CD4-positive, alpha-beta T cell treated with Interleukin-21 for 1 hour (primary cell): Measurements from ENCODE around the gene NTHL1.
A peak's percentile ranks its signal among the peaks of the same experiment; 100 is the strongest.

Experiments used
- DNase-seq: peaks from one replicate; pipeline ENCODE4 v3.0.0-alpha.2; 2020

The NTHL1 gene

DNA sequence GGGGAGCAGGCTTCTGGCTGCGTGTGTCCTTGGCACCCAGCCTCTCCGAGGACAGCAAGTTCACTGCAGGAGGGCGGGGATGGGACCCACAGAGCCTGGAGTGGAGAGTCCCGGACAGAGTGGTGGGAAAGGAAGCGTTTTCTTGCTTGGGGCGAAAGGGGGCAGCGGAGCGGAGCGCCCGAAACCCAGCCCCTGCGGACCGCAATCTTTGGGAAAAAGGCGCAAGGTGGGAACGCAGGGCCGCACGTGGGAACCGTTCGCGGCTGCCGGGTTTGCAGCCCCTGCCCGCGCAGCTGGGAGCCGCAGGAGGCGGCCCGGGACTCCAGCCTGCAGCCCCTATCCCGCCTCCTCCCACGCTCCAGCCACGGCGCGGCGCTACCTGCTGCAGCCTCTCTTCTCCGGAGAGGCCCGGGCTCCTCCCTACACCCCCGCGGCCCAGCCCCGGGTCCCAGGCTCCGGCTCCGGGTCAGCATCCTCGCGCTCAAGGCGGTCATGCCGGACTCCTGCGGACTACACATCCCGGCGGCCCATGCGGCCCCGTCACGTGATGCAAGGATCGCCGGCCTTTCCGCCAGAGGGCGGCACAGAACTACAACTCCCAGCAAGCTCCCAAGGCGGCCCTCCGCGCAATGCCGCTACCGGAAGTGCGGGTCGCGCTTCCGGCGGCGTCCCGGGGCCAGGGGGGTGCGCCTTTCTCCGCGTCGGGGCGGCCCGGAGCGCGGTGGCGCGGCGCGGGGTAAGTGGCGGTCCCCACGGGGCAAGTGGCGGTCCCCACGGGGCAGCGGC, at the start of gene NTHL1, which contains the start of gene TSC2:
Gene NTHL1 (minus strand): TSS at position 505 of the 786 bp plus-strand sequence. CDS start 11 bp downstream, at position 494.
Gene TSC2 (plus strand): TSS at position 656 of the 786 bp plus-strand sequence. CDS start 631 bp downstream, outside the sequence.
- DNase-seq, result peak; percentile 93

- no peak for DNase-seq
Measured at GRCh38 chr16:2096853-2097595, 49.4 kb upstream of the NTHL1 start.

GRCh38 chr16:2095918-2096582, 48.4 kb upstream of the NTHL1 start:
- no peak for DNase-seq

DNA sequence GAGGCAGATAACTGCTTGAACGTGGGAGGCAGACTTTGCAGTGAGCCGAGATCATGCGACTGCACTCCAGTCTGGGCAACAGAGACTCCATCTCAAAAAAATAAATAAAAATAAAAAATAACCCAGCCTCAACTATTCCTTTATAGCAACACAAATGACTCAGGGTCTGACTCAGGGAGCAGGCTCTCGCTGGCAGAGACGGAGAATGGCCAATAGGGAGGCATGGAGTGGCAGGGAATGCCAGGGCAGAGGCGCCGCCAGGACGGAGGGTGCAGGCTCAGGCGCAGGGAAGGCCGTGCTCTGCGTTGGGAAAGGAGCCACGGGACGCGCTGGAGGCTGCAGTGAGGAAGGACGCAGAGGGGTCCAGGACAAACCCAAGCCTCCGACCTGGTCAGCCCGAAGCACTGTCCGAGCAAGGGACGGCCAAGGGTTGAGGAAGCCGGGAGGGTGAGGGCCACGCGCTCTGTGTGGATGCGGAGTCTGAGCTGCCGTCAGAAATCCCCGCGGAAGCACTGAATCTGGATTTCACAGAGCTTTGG, 47.8 kb upstream of the NTHL1 start:
- DNase-seq, result no peak

DNA sequence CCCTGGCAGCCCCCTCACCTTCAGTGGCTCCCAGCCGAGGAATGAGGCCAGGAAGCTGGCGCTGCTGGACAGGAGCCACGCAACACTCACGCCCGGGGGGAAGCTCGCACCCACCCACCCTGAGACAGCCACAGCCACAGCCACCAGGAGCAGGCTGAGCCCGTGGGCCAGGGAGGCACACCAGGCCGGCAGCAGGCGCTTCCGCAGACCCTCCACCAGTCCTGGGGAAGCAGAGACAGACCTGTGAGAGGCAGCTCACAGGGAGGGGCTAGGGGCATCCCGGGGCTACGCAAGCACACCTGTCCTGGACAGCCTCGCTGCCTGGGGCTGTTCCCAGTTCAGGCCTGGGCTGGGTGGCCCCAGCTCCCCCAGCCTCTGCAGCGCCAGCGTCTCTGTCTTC, 46.2 kb upstream of the NTHL1 start:
- no peak for DNase-seq

DNA sequence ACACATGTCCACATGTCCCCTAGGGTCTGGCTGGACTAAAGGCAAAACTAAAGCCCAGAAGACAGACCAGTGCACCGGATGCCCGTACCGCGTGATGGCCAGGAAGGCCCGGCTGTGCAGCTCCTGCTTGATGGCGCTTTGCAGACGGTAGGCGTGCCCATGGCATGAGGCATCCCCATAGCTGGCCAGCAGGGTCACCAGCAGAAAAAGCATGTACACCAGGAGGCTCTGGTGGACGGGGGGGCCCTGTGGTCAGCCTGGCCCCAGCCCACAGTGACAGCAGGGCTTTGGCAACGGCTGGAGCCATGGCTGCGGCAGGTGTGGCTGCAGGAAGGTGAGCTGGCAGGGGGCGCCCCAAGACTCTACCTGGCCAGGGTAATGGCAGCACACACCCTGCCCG, 45.2 kb upstream of the NTHL1 start:
- no peak for DNase-seq

GRCh38 chr16:2092256-2092620, 44.6 kb upstream of the NTHL1 start:
- DNase-seq, result no peak

GRCh38 chr16:2091547-2092255, 44.1 kb upstream of the NTHL1 start:
- DNase-seq, result no peak

GRCh38 chr16:2090777-2091546, 43.3 kb upstream of the NTHL1 start:
- DNase-seq, result peak; percentile 46

DNA sequence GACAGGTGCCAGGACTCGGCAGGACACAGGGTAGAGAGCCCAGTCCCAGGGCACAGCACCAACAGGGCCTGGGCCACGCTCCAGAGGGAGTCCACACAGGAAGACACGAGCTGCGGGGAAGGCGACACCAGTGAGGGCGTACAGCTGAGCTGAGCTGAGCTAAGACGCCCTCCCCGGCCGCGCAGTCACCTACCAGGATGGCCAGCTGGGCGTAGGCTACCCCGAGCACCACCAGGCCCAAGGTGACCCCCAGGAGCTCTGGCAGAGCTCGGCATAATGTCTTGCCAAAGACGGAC, 42.8 kb upstream of the NTHL1 start:
- DNase-seq, result no peak

DNA sequence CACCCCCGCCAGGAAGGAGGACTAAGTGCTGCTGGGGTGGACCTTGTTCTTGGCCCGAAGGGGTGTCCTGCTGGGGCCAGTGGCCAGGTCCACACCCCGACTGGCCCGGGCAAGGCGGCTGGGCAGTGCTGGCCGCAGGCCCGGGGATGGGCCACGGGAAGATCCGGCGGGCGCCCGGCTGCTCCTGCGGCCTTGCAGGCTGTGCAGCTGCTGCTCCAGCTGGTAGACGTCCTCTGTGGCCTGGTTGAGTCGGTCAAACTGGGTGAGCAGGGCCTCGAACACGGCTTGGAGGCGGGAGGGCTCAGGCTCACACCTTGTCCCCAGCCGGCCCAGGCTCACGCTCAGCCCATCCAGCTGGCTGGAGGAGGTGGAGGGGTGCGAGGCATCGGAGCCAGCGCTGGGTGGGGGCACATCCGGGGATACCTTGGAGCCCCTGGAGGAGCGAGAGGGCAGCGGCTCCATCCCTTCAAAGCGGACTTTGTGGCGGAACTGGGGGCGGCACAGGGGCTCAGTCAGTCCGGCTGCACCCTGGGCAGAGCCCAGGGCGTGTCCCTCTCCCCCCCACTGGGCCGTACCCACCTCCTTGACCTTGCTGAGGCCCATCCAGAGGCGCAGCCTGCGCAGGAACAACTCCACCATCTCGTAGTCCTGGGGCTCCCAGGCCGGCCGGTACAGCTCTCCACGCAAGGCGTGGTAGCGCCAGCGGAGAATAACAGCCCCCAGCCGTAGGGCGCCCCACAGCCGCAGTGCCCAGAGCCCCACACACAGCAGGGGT, 42.3 kb upstream of the NTHL1 start:
- DNase-seq, result no peak

GRCh38 chr16:2088759-2089358, 41.2 kb upstream of the NTHL1 start:
- no peak for DNase-seq

GRCh38 chr16:2087748-2088631, 40.4 kb upstream of the NTHL1 start:
- DNase-seq, result no peak

- no peak for DNase-seq
Measured at GRCh38 chr16:2086812-2087747, 39.4 kb upstream of the NTHL1 start.

GRCh38 chr16:2086106-2086742, 38.6 kb upstream of the NTHL1 start:
- DNase-seq, result no peak

DNA sequence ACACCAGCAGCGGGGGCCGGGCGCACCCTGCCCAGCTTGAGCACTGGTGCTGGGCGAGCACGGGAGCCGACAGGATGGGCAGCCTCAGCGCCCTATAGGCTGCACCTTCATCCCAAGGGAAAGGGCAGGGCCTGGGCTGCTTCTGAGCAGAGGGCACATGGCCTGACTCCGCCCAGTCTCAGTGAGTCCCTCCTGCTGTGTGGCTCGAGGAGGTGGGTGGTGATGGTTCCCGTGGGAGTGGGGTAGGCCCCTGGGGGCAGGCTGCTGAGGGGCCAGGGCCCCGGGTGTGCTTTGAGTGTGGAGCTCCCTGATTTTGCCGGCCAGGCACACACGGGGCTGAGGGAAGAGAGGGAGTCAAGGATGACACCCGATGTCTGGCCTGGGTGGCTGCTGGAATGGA, 38.0 kb upstream of the NTHL1 start:
- DNase-seq, result no peak

DNA sequence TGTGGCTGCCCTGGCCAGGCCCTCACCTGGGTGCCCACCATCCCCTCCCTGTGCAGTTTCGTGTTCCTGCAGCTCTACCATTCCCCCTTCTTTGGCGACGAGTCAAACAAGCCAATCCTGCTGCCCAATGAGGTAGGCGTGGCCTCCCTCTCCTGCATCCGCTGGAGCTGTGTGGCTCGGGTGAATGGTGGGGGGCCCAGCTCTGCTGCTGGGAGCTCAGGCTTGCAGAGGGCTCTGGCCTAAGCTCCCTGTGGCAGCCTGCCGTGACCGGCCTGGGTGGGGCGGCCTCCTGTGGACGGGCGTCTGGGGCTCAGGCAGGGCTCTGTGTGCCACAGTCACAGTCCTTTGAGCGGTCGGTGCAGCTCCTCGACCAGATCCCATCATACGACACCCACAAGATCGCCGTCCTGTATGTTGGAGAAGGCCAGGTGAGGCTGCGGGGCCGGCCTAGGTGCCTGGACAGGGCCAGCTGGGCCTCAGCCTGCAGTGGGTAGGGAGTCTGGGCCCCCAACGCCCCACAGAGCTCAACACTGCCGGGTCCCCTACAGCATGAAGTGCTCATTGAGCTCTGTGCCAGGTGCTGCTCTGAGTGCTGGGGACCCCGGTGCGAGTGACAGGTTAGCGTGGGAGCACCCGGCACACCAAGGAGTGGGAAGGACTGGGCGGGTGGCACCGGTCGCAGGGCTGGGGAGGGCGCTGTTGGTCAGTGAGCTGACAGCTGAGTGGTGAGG, 37.4 kb upstream of the NTHL1 start:
- no peak for DNase-seq
